Peyer's patch (tissue), 4 donors: Measurements from ENCODE around the gene HIBCH.

Experiments
- CTCF ChIP-seq, 6 experiments: fragments of 450-650 bp in 4 of 6; fragments of 200-600 bp in 2 of 6; sonication (generic) in 1 of 6; IDR thresholded peaks; one replicate each; pipeline ENCODE4 v1.5.1; 2017 to 2019; ENCODE audit warnings: antibody characterized with exemption in 6 of 6, mild to moderate bottlenecking in 3 of 6, moderate library complexity in 1 of 6
- POLR2A ChIP-seq, 2 donors: fragments of 450-650 bp; IDR thresholded peaks; one replicate each; pipeline ENCODE4 v1.5.1; 2017; ENCODE audit warnings: antibody characterized with exemption in 2 of 2, mild to moderate bottlenecking in 2 of 2, moderate library complexity in 2 of 2

GRCh38 chr2:190361572-190361971, 41.9 kb upstream of the HIBCH start:
- TF ChIP-seq CTCF (IDR thresholded peaks at IDR 0.05) = no peak
- no peak for TF ChIP-seq POLR2A (IDR thresholded peaks at IDR 0.05)
